K562 (cell line): Measurements from ENCODE around the gene MARVELD1. TPM values are rescaled to one million over a fixed set of nuclear protein-coding genes. Genes with fewer than 3 reads are reported as not detected.

Experiments
- ATAC-seq: fragments of 200-7000 bp; cut with Tn5 transposase; 3 replicates; pipeline ENCODE4 v1.9.1; 2020; ENCODE audit warnings: moderate library complexity
- BruUV-seq: library from RNA; stranded (reverse); fragments of 400-500 nt; replicated peaks from 2 replicates; lab custom pipeline; 2021; lab: Mats Ljungman, UMichigan
- CTCF ChIA-PET: fragments of 300-600 bp; formaldehyde crosslinking; extraction: SDS; loops from one replicate; lab custom pipeline; 2021; ENCODE audit warnings: low intra/inter-chr PET ratio; lab: Yijun Ruan, JAX
- POLR2A ChIA-PET: fragments of 300-600, 350-650 bp; sonication (Branson Sonifier 250); formaldehyde crosslinking; extraction: SDS; loops from one replicate; lab custom pipeline; 2021; ENCODE audit warnings: antibody characterized with exemption, inconsistent platforms; lab: Yijun Ruan, JAX
- DNase-seq, 4 experiments: peaks; one replicate each; pipeline versions ENCODE4 v3.0.0 to v3.0.0-alpha.2; 2011 to 2018; ENCODE audit warnings: low spot score in 3 of 4, mixed read lengths in 3 of 4; ENCODE audit errors: extremely low read depth in 1 of 4
- FAIRE-seq: peaks from 2 replicates; lab custom pipeline; 2011; peaks lifted over from hg19 to GRCh38; lab: Jason Lieb, UNC
- H2AFZ ChIP-seq: 2 replicates; pipeline ENCODE4 v1.6.0; 2011; ENCODE audit warnings: low read depth, low read length, control low read depth, inconsistent platforms
- H3K27ac ChIP-seq: fragments of 200-600 bp; 3 replicates; pipeline ENCODE4 v1.8.0; 2011; ENCODE audit warnings: low read depth, mild to moderate bottlenecking, control low read depth, inconsistent platforms, low read length, moderate library complexity, mixed read lengths; ENCODE audit errors: extremely low read depth
- H3K27me3 ChIP-seq, 2 experiments: fragments of 300-600 bp in 1 of 2; 2 replicates in 1 of 2; 3 replicates in 1 of 2; pipeline versions ENCODE4 v1.6.0 to v1.8.0; 2011; ENCODE audit warnings: inconsistent platforms in 2 of 2, low read length in 2 of 2, mild to moderate bottlenecking in 1 of 2, mixed read lengths in 1 of 2, moderate library complexity in 1 of 2; ENCODE audit not compliant: control insufficient read depth in 2 of 2, insufficient read depth in 2 of 2
- H3K36me3 ChIP-seq: fragments of 300-600 bp; 3 replicates; pipeline ENCODE4 v1.8.0; 2011; ENCODE audit warnings: mild to moderate bottlenecking, low read length, inconsistent platforms; ENCODE audit not compliant: control insufficient read depth, insufficient read depth
- H3K4me1 ChIP-seq, 2 experiments: fragments of 200-600 bp in 1 of 2; replicated peaks in 1 of 2; 2 replicates in 1 of 2; 3 replicates in 1 of 2; pipeline versions ENCODE4 v1.5.1 to v1.8.0; 2011; ENCODE audit warnings: inconsistent platforms in 2 of 2, low read length in 2 of 2, mild to moderate bottlenecking in 1 of 2, mixed read lengths in 1 of 2, moderate library complexity in 1 of 2; ENCODE audit not compliant: control insufficient read depth in 2 of 2, insufficient read depth in 2 of 2
- H3K4me2 ChIP-seq: 2 replicates; pipeline ENCODE4 v1.6.1; 2011; ENCODE audit warnings: low read length, control low read depth, inconsistent platforms, mixed read lengths; ENCODE audit not compliant: insufficient read depth
- H3K4me3 ChIP-seq: fragments of 200-600 bp; sonication (generic), shearing (Covaris generic); 2 replicates; pipeline ENCODE4 v1.5.1; 2016; ENCODE audit warnings: control low read depth, inconsistent platforms
- H3K79me2 ChIP-seq: fragments of 200-600 bp; 3 replicates; pipeline ENCODE4 v1.8.0; 2011; ENCODE audit warnings: low read length, inconsistent platforms; ENCODE audit not compliant: control insufficient read depth, insufficient read depth
- H3K9ac ChIP-seq, 2 experiments: 2 replicates each; pipeline versions ENCODE4 v1.6.0 to v1.6.1; 2011; ENCODE audit warnings: low read depth in 2 of 2, low read length in 2 of 2, control low read depth in 1 of 2, inconsistent platforms in 1 of 2, mild to moderate bottlenecking in 1 of 2, mixed read lengths in 1 of 2; ENCODE audit not compliant: insufficient read depth in 1 of 2
- H3K9me1 ChIP-seq: one replicate; pipeline ENCODE4 v1.6.0; 2011; ENCODE audit warnings: inconsistent platforms, mild to moderate bottlenecking, low read length, moderate library complexity; ENCODE audit not compliant: control insufficient read depth, insufficient read depth
- H3K9me3 ChIP-seq: replicated peaks from 2 replicates; pipeline ENCODE4 v1.5.1; 2011; ENCODE audit warnings: low read depth, low read length, inconsistent platforms; ENCODE audit not compliant: control insufficient read depth, insufficient read depth
- H4K20me1 ChIP-seq: replicated peaks from 2 replicates; pipeline ENCODE4 v1.6.1; 2011; ENCODE audit warnings: low read length, inconsistent platforms, mixed read lengths; ENCODE audit not compliant: control insufficient read depth, insufficient read depth
- CBFA2T2 ChIP-seq: fragments of 450-650 bp; conservative IDR thresholded peaks from 2 replicates; pipeline ENCODE4 v1.6.1; 2017; ENCODE audit warnings: mild to moderate bottlenecking
- DNMT1 ChIP-seq: fragments of 450-650 bp; IDR thresholded peaks from 2 replicates; pipeline ENCODE4 v1.6.1; 2016; ENCODE audit warnings: antibody characterized with exemption, mild to moderate bottlenecking
- DPF2 ChIP-seq: fragments of 450-650 bp; IDR thresholded peaks from 2 replicates; pipeline ENCODE4 v1.6.1; 2016
- GATA2 ChIP-seq: sonication (generic); formaldehyde crosslinking; IDR thresholded peaks from 2 replicates; pipeline ENCODE4 v1.4.0; 2020; ENCODE audit warnings: mild to moderate bottlenecking, missing genetic modification reagents
- HCFC1 ChIP-seq: IDR thresholded peaks from 2 replicates; pipeline ENCODE4 v1.6.1; 2012; ENCODE audit warnings: low read depth, low read length, improper control_type of control experiment
- ILF3 ChIP-seq: fragments of 450-650 bp; IDR thresholded peaks from 2 replicates; pipeline ENCODE4 v1.6.1; 2018; ENCODE audit warnings: antibody characterized with exemption, mild to moderate bottlenecking, moderate library complexity, borderline replicate concordance
- NFXL1 ChIP-seq: fragments of 450-650 bp; formaldehyde crosslinking; IDR thresholded peaks from 2 replicates; pipeline ENCODE4 v1.4.0; 2021; ENCODE audit warnings: mild to moderate bottlenecking
- SMARCB1 ChIP-seq: IDR thresholded peaks from 2 replicates; pipeline ENCODE4 v1.6.1; 2011; ENCODE audit warnings: improper control_type of control experiment, low read depth; ENCODE audit not compliant: insufficient read length
- SREBF2 ChIP-seq: sonication (generic); formaldehyde crosslinking; IDR thresholded peaks from 2 replicates; pipeline ENCODE4 v1.4.0; 2020; ENCODE audit warnings: mild to moderate bottlenecking, missing genetic modification reagents
- TAF1 ChIP-seq: IDR thresholded peaks from 2 replicates; pipeline ENCODE4 v1.6.1; 2011; ENCODE audit warnings: mild to moderate bottlenecking, low read length, moderate library complexity; ENCODE audit not compliant: insufficient read depth, control insufficient read depth, severe bottlenecking; ENCODE audit errors: extremely low read depth
- ZNF589 ChIP-seq: fragments of 200-800 bp; sonication (Bioruptor generic); IDR thresholded peaks from 2 replicates; pipeline ENCODE4 v1.6.1; 2016; ENCODE audit warnings: low read depth, missing genetic modification characterization, missing compliant biosample characterization
- WGBS: fragments of 100-300 bp; shearing (Covaris generic); methylation state at CpG from one replicate; pipeline ENCODE4 v1.1.6; 2016; ENCODE audit warnings: low coverage, mixed read lengths; ENCODE audit not compliant: insufficient coverage; ENCODE audit errors: missing lambda C conversion rate; 5-methylcytosine and 5-hydroxymethylcytosine counted together
- in situ Hi-C: fragments of 300-500 bp; cut with MboI; formaldehyde crosslinking; loops from 4 replicates; pipeline ENCODE4 v1.15.0; 2018; ENCODE audit warnings: inconsistent platforms, mixed read lengths
- intact Hi-C: fragments of 100-400 bp; cut with micrococcal nuclease; formaldehyde crosslinking; loops from 2 replicates; pipeline ENCODE4 v1.14.2; 2022
- polyA plus RNA-seq, 8 experiments: library from polyadenylated mRNA; depleted of rRNA in 4 of 8; stranded (reverse) in 5 of 8; unstranded in 3 of 8; fragments of >200 nt; fragmentation: Nextera tagmentation in 2 of 8; fragmentation: Illumina TruSeq in 1 of 8; extraction: Ambion mirVana in 2 of 8; extraction: Trizol in 1 of 8; gene quantifications; 2 replicates each; pipeline versions ENCODE4 v1.2.1 to v1.2.3, GENCODE V29; 2011 to 2014; ENCODE audit warnings: inconsistent platforms in 1 of 8, missing spikeins in 1 of 8
- total RNA-seq, 7 experiments: library from RNA; depleted of rRNA in 6 of 7; stranded (reverse); fragments of >200 nt in 6 of 7; fragmentation: Illumina TruSeq in 2 of 7; extraction: Trizol in 2 of 7; gene quantifications; 2 replicates each; pipeline versions ENCODE4 v1.2.1 to v1.2.3, GENCODE V29; 2011 to 2021; ENCODE audit warnings: low replicate concordance in 1 of 7
- TF ChIP-seq, protein P1 (sequence below): sonication (generic); formaldehyde crosslinking; IDR thresholded peaks from 2 replicates; pipeline ENCODE4 v1.8.1; 2022; ENCODE audit warnings: missing genetic modification reagents

The MARVELD1 gene
- total and polyA plus RNA-seq, 9 of the 15 experiments (the other 6 are each of a cell fraction or from before 2014, with no cell fraction given): 2.7 to 12.5 (median 5.3) TPM

DNA sequence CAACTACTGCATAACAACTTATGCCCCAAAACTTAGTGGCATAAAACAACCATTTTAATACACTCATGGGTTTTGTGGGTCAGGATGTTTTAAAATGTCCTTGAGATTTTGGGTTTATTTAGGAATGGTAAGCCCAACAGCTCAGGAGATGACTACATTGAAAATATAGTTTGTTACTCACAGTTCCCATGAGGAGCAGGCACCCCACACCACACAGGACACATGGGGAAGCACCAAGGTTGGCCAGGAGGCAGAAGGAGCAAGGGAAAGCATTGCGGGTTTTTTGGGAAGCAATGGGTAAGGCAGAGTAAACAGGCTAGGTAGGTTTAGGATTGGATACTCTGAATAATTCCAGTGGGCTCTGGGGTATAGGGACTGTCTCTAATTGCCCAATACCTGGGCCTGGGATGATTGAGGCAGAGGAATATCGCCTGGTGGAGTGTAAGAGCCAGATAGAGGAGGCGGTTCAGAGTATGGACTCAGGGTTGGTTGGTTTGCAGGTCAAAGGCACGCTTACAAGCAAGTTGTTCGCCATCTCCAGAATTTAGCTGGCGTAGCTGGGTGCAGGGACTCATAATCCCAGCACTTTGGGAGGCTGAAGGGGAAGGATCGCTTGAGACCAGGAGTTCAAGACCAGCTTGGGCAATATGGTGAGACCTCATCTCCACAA is 10.0 kb upstream of the MARVELD1 start:
- POLR2A ChIA-PET: interaction anchor here (0.7 to 1.4 kb wide), 4 partner anchors 12 to 1782 kb away, joined by 3 read pairs; partner anchors contain the start of gene AVPI1
- H3K9me3 ChIP-seq: no peaks in the 10 kb centered on the region
- intact Hi-C loops: no loop called here
- no peaks in the 10 kb centered on the region for H3K36me3 ChIP-seq
- no peak overlapping the region for H3K27ac ChIP-seq
- no peak overlapping the region for H3K9ac ChIP-seq
- FAIRE-seq (no peak), DNase-seq (no peak)
- no peak overlapping the region for H3K4me3 ChIP-seq
- no peaks in the 10 kb centered on the region for H4K20me1 ChIP-seq
- 50% methylated on average over 5 of the region's 7 CpGs for WGBS
- H3K79me2 ChIP-seq: no peaks in the 10 kb centered on the region
- TF ChIP-seq NFXL1 (CRISPR knock-in tag) (no peak), GATA2 (CRISPR knock-in tag) (no peak), HCFC1 (no peak), SMARCB1 (no peak), SREBF2 (CRISPR knock-in tag) (no peak), DNMT1 (no peak), TAF1 (no peak), CBFA2T2 (no peak), DPF2 (no peak), ILF3 (no peak), ZNF589 (no peak)
- TF ChIP-seq, protein P1, sequence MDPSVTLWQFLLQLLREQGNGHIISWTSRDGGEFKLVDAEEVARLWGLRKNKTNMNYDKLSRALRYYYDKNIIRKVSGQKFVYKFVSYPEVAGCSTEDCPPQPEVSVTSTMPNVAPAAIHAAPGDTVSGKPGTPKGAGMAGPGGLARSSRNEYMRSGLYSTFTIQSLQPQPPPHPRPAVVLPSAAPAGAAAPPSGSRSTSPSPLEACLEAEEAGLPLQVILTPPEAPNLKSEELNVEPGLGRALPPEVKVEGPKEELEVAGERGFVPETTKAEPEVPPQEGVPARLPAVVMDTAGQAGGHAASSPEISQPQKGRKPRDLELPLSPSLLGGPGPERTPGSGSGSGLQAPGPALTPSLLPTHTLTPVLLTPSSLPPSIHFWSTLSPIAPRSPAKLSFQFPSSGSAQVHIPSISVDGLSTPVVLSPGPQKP (CRISPR knock-in tag): no peak
- TF ChIP-seq, all 486 proteins: peak for 0
- ATAC-seq: no peak
- in situ Hi-C loops: no loop called here
- no TSS peak for BruUV-seq
- Histone ChIP-seq H3K9me1 (no peaks in the 10 kb centered on the region), H3K4me2 (no peak overlapping the region), H3K4me1 (peaks cover 0 to 3% of the 10 kb centered on the region in 2 experiments; a peak in 4 of 5 replicates), H2AFZ (no peak overlapping the region), H3K27me3 (no peaks in the 10 kb centered on the region)
- CTCF ChIA-PET: no interaction called here
